H1 (cell line): ENCODE data around the gene CTNS. TPM values are rescaled to one million over a fixed set of nuclear protein-coding genes. Genes with fewer than 3 reads are reported as not detected.

ENCODE experiments used
- CTCF ChIA-PET: fragments of 300-600 bp; sonication (Branson Sonifier 250); formaldehyde crosslinking; loops from one replicate; lab custom pipeline; 2021; ENCODE audit not compliant: partially characterized antibody; lab: Charles Lee
- POLR2A ChIA-PET: fragments of 300-600 bp; sonication (Branson Sonifier 250); formaldehyde crosslinking; loops from one replicate; lab custom pipeline; 2021; ENCODE audit warnings: inconsistent platforms; ENCODE audit not compliant: partially characterized antibody; lab: Charles Lee
- DNase-seq, 2 experiments: peaks; one replicate each; pipeline versions ENCODE4 v3.0.0 to v3.0.0-alpha.2; 2010 to 2022; ENCODE audit warnings: low spot score in 2 of 2, low read depth in 1 of 2, mixed read lengths in 1 of 2
- FAIRE-seq: peaks from 2 replicates; lab custom pipeline; 2011; peaks lifted over from hg19 to GRCh38; lab: Jason Lieb, UNC
- H2AFZ ChIP-seq: 2 replicates; pipeline ENCODE4 v1.8.1; 2012; ENCODE audit warnings: low read length, inconsistent platforms
- H2AK5ac ChIP-seq: 2 replicates; pipeline ENCODE4 v1.6.1; 2013; ENCODE audit warnings: low read depth, low read length
- H2BK120ac ChIP-seq: replicated peaks from 2 replicates; pipeline ENCODE3; 2013; ENCODE audit warnings: low read depth, low read length, inconsistent platforms
- H2BK12ac ChIP-seq: 2 replicates; pipeline ENCODE4 v1.6.1; 2013; ENCODE audit warnings: low read depth, low read length
- H2BK15ac ChIP-seq: 2 replicates; pipeline ENCODE4 v1.6.1; 2013; ENCODE audit warnings: low read length
- H2BK20ac ChIP-seq: 2 replicates; pipeline ENCODE4 v1.6.1; 2013; ENCODE audit warnings: low read length
- H2BK5ac ChIP-seq: 2 replicates; pipeline ENCODE4 v1.6.1; 2013; ENCODE audit warnings: low read depth, low read length
- H3K14ac ChIP-seq: 2 replicates; pipeline ENCODE4 v1.6.1; 2013; ENCODE audit warnings: inconsistent platforms; ENCODE audit not compliant: insufficient read length
- H3K18ac ChIP-seq: 2 replicates; pipeline ENCODE4 v1.6.1; 2013; ENCODE audit warnings: low read length; ENCODE audit errors: extremely low read depth
- H3K23ac ChIP-seq: 2 replicates; pipeline ENCODE4 v1.6.1; 2013; ENCODE audit warnings: inconsistent platforms; ENCODE audit not compliant: insufficient read length
- H3K23me2 ChIP-seq: 2 replicates; pipeline ENCODE4 v1.6.1; 2013; ENCODE audit warnings: low read depth, low read length
- H3K27ac ChIP-seq: 2 replicates; pipeline ENCODE4 v1.6.1; 2011; ENCODE audit warnings: low read depth, low read length, inconsistent platforms
- H3K27me3 ChIP-seq, 4 experiments: replicated peaks in 1 of 4; 1 replicate in 1 of 4; 2 replicates in 3 of 4; pipeline versions ENCODE4 v1.6.1 to v1.8.1; 2011 to 2013; ENCODE audit warnings: low read length in 3 of 4, mild to moderate bottlenecking in 3 of 4, inconsistent platforms in 2 of 4, mixed read lengths in 2 of 4, moderate library complexity in 1 of 4; ENCODE audit not compliant: control insufficient read depth in 3 of 4, insufficient read depth in 3 of 4; ENCODE audit errors: extremely low read depth in 1 of 4
- H3K36me3 ChIP-seq, 4 experiments: 2 replicates each; pipeline versions ENCODE4 v1.6.1 to v1.8.1; 2011 to 2013; ENCODE audit warnings: mild to moderate bottlenecking in 4 of 4, low read length in 3 of 4, moderate library complexity in 2 of 4, control low read depth in 1 of 4, inconsistent platforms in 1 of 4; ENCODE audit not compliant: insufficient read depth in 4 of 4, control insufficient read depth in 2 of 4
- H3K4ac ChIP-seq: replicated peaks from 2 replicates; pipeline ENCODE3; 2013; ENCODE audit warnings: low read length, low read depth, mixed read lengths, inconsistent platforms; ENCODE audit not compliant: insufficient read length
- H3K4me1 ChIP-seq, 4 experiments: replicated peaks in 1 of 4; 1 replicate in 1 of 4; 2 replicates in 3 of 4; pipeline versions ENCODE4 v1.6.1 to v1.8.1; 2011 to 2013; ENCODE audit warnings: low read length in 3 of 4, inconsistent platforms in 2 of 4, mixed read lengths in 1 of 4; ENCODE audit not compliant: insufficient read depth in 4 of 4, control insufficient read depth in 3 of 4
- H3K4me2 ChIP-seq, 2 experiments: 2 replicates each; pipeline versions ENCODE4 v1.6.1 to v1.8.1; 2011 to 2013; ENCODE audit warnings: low read depth in 2 of 2, low read length in 2 of 2, control low read depth in 1 of 2, inconsistent platforms in 1 of 2, mild to moderate bottlenecking in 1 of 2; ENCODE audit not compliant: insufficient read depth in 1 of 2
- H3K4me3 ChIP-seq, 4 experiments: fragments of 200-600, 300-600 bp in 1 of 4; sonication (generic), shearing (Covaris generic), sonication (Bioruptor Twin) in 1 of 4; 2 replicates each; pipeline versions ENCODE4 v1.5.1 to v1.8.1; 2011 to 2016; ENCODE audit warnings: low read length in 4 of 4, low read depth in 3 of 4, control low read depth in 2 of 4, inconsistent platforms in 2 of 4, mild to moderate bottlenecking in 2 of 4, mixed read lengths in 1 of 4, moderate library complexity in 1 of 4; ENCODE audit not compliant: insufficient read depth in 2 of 4; ENCODE audit errors: extremely low read depth in 1 of 4
- H3K56ac ChIP-seq: replicated peaks from 2 replicates; pipeline ENCODE3; 2013; ENCODE audit warnings: low read depth, mild to moderate bottlenecking, mixed read lengths, low read length, inconsistent platforms; ENCODE audit not compliant: insufficient read length
- H3K79me1 ChIP-seq: 2 replicates; pipeline ENCODE4 v1.6.1; 2013; ENCODE audit warnings: low read depth, low read length, control low read depth
- H3K79me2 ChIP-seq, 2 experiments: 2 replicates each; pipeline versions ENCODE4 v1.6.1 to v1.8.1; 2012 to 2013; ENCODE audit warnings: low read length in 2 of 2, mild to moderate bottlenecking in 2 of 2, inconsistent platforms in 1 of 2; ENCODE audit not compliant: insufficient read depth in 2 of 2, control insufficient read depth in 1 of 2
- H3K9ac ChIP-seq, 4 experiments: replicated peaks in 1 of 4; 1 replicate in 1 of 4; 2 replicates in 3 of 4; pipeline versions ENCODE4 v1.6.1 to v1.8.1; 2011 to 2013; ENCODE audit warnings: low read depth in 3 of 4, low read length in 3 of 4, control low read depth in 2 of 4, mild to moderate bottlenecking in 2 of 4, moderate library complexity in 2 of 4, inconsistent platforms in 1 of 4; ENCODE audit errors: extremely low read depth in 1 of 4
- H3K9me3 ChIP-seq, 2 experiments: 2 replicates each; pipeline versions ENCODE4 v1.6.1 to v1.8.1; 2012 to 2013; ENCODE audit warnings: mild to moderate bottlenecking in 2 of 2, moderate library complexity in 2 of 2, control low read depth in 1 of 2, inconsistent platforms in 1 of 2, low read depth in 1 of 2, low read length in 1 of 2, mixed read lengths in 1 of 2; ENCODE audit not compliant: insufficient read depth in 2 of 2
- H4K20me1 ChIP-seq, 2 experiments: replicated peaks in 1 of 2; 2 replicates each; pipeline versions ENCODE3 to v1.8.1; 2011 to 2013; ENCODE audit warnings: inconsistent platforms in 2 of 2, low read length in 2 of 2, mild to moderate bottlenecking in 1 of 2; ENCODE audit not compliant: insufficient read depth in 2 of 2, control insufficient read depth in 1 of 2
- H4K5ac ChIP-seq: 2 replicates; pipeline ENCODE4 v1.6.1; 2013; ENCODE audit warnings: low read length, low read depth, mixed read lengths, inconsistent platforms; ENCODE audit not compliant: insufficient read length
- H4K8ac ChIP-seq: 2 replicates; pipeline ENCODE4 v1.8.0; 2013; ENCODE audit warnings: mild to moderate bottlenecking, moderate library complexity, low read length, inconsistent platforms; ENCODE audit not compliant: insufficient read depth; ENCODE audit errors: extremely low read depth
- H4K91ac ChIP-seq: replicated peaks from 2 replicates; pipeline ENCODE3; 2013; ENCODE audit warnings: low read length, mixed read lengths, inconsistent platforms; ENCODE audit not compliant: insufficient read length
- BACH1 ChIP-seq: IDR thresholded peaks from 2 replicates; pipeline ENCODE4 v1.6.1; 2012; ENCODE audit warnings: low read length, improper control_type of control experiment
- CHD1 ChIP-seq: IDR thresholded peaks from 2 replicates; pipeline ENCODE4 v1.6.1; 2012; ENCODE audit warnings: low read depth, low read length, improper control_type of control experiment
- E2F6 ChIP-seq: IDR thresholded peaks from 2 replicates; pipeline ENCODE4 v1.6.1; 2012; ENCODE audit warnings: inconsistent platforms
- GABPA ChIP-seq: IDR thresholded peaks from 2 replicates; pipeline ENCODE4 v1.6.1; 2011; ENCODE audit warnings: mild to moderate bottlenecking, low read length, moderate library complexity, borderline replicate concordance; ENCODE audit not compliant: insufficient read depth
- GTF2F1 ChIP-seq: IDR thresholded peaks from 2 replicates; pipeline ENCODE4 v1.6.1; 2012; ENCODE audit warnings: low read depth, low read length, improper control_type of control experiment, borderline replicate concordance
- HDAC2 ChIP-seq, 2 experiments: fragments of 300-600 bp in 1 of 2; sonication (generic) in 1 of 2; IDR thresholded peaks; 2 replicates each; pipeline ENCODE4 v1.6.1; 2011 to 2012; ENCODE audit warnings: low read depth in 2 of 2, low read length in 2 of 2, mild to moderate bottlenecking in 2 of 2, moderate library complexity in 2 of 2, borderline replicate concordance in 1 of 2, inconsistent platforms in 1 of 2
- KDM4A ChIP-seq: IDR thresholded peaks from one replicate; pipeline ENCODE4 v1.7.1; 2012; ENCODE audit warnings: low read depth, mild to moderate bottlenecking, moderate library complexity, low read length, inconsistent platforms; ENCODE audit not compliant: severe bottlenecking
- POU5F1 ChIP-seq: IDR thresholded peaks from 2 replicates; pipeline ENCODE4 v1.6.1; 2011; ENCODE audit warnings: low read depth, mild to moderate bottlenecking, low read length, moderate library complexity
- SIN3A ChIP-seq, 2 experiments: IDR thresholded peaks in 1 of 2; conservative IDR thresholded peaks in 1 of 2; 2 replicates each; pipeline ENCODE4 v1.6.1; 2011 to 2012; ENCODE audit warnings: low read length in 2 of 2, improper control_type of control experiment in 1 of 2, low read depth in 1 of 2, mild to moderate bottlenecking in 1 of 2
- SIRT6 ChIP-seq: IDR thresholded peaks from one replicate; pipeline ENCODE4 v1.7.1; 2012; ENCODE audit warnings: low read length, inconsistent platforms
- SP2 ChIP-seq: IDR thresholded peaks from 2 replicates; pipeline ENCODE4 v1.6.1; 2012; ENCODE audit warnings: mild to moderate bottlenecking, low read length, inconsistent platforms
- USF2 ChIP-seq: IDR thresholded peaks from 2 replicates; pipeline ENCODE4 v1.6.1; 2011; ENCODE audit warnings: low read length, improper control_type of control experiment
- WGBS, 2 experiments: shearing (Covaris generic) in 1 of 2; methylation state at CpG; one replicate each; pipeline versions ENCODE4 v1.1.6 to v1.1.7; 2013 to 2015; ENCODE audit warnings: low lambda C conversion rate in 2 of 2, mixed read lengths in 2 of 2, inconsistent platforms in 1 of 2, low coverage in 1 of 2, missing lambda C conversion rate in 1 of 2; ENCODE audit not compliant: insufficient replicate concordance in 2 of 2, insufficient coverage in 1 of 2, insufficient read length in 1 of 2; ENCODE audit errors: extremely low coverage in 1 of 2, missing lambda C conversion rate in 1 of 2; 5-methylcytosine and 5-hydroxymethylcytosine counted together
- polyA plus RNA-seq, 7 experiments: library from polyadenylated mRNA; depleted of rRNA in 3 of 7; stranded (reverse) in 5 of 7; unstranded in 2 of 7; fragments of >200 nt in 5 of 7; fragments of 200-250 nt in 2 of 7; gene quantifications; 1 replicate in 5 of 7; 2 replicates in 1 of 7; 4 replicates in 1 of 7; pipeline versions ENCODE4 v1.2.1 to v1.2.3, GENCODE V29; 2011 to 2013; ENCODE audit warnings: missing spikeins in 2 of 7, mixed read lengths in 2 of 7
- total RNA-seq: library from RNA; stranded (reverse); fragmentation: NEBNext Ultra II Directional; extraction: Animal tissue kit (Norgen Biotek cat#: 25700); gene quantifications from 2 replicates; pipeline ENCODE4 v1.2.1, GENCODE V29; 2021

CTNS gene
- total and polyA plus RNA-seq, 2 of the 8 experiments (the other 6 are each of a cell fraction or from before 2014, with no cell fraction given): 11.6 to 12.9 TPM

- H2AK5ac ChIP-seq: no peak overlapping the region
- H2BK20ac ChIP-seq: no peak overlapping the region
- H3K4me3 ChIP-seq: no peak overlapping the region
- H3K23ac ChIP-seq: no peak overlapping the region
- no peak overlapping the region for H4K91ac ChIP-seq
- DNase-seq (no peak), FAIRE-seq (no peak)
- CTCF ChIA-PET: interaction anchor here (0.7 to 3.3 kb wide), 5 partner anchors 10 to 43 kb away, joined by 3 to 29 read pairs (median 4); no protein-coding TSS in a partner anchor
- peaks cover 0 to 22% (median 13%) of the 10 kb centered on the region in 4 experiments; a peak in 6 of 7 replicates for H3K27me3 ChIP-seq
- peaks cover 0 to 8% of the 10 kb centered on the region in 2 experiments for H4K20me1 ChIP-seq
- H3K9ac ChIP-seq: no peak overlapping the region
- H2BK120ac ChIP-seq: no peak overlapping the region
- H2BK15ac ChIP-seq: no peak overlapping the region
- no peak overlapping the region for H3K56ac ChIP-seq
- 89% methylated on average over 4 of the region's 4 CpGs; no CpG with 5 or more reads in 1 of the 2 experiments for WGBS, 2 experiments
- H3K4me1 ChIP-seq: peaks cover 0 to 14% (median 8%) of the 10 kb centered on the region in 4 experiments; a peak in 5 of 7 replicates
- H4K8ac ChIP-seq: no peak overlapping the region
- H2AFZ ChIP-seq: no peak overlapping the region
- H2BK5ac ChIP-seq: no peak overlapping the region
- H2BK12ac ChIP-seq: no peak overlapping the region
- H3K23me2 ChIP-seq: peaks cover 9% of the 10 kb centered on the region; the same call in 1 of the 2 replicates
- no peak overlapping the region for H3K14ac ChIP-seq
- H4K5ac ChIP-seq: no peak overlapping the region
- no peak overlapping the region for H3K27ac ChIP-seq
- H3K18ac ChIP-seq: no peak overlapping the region
- no peaks in the 10 kb centered on the region for H3K9me3 ChIP-seq
- H3K79me2 ChIP-seq: no peaks in the 10 kb centered on the region
- H3K36me3 ChIP-seq: no peaks in the 10 kb centered on the region
- H3K4ac ChIP-seq: no peak overlapping the region
- POLR2A ChIA-PET: no interaction called here
- no peak overlapping the region for H3K4me2 ChIP-seq
- no peaks in the 10 kb centered on the region for H3K79me1 ChIP-seq
- no peak for TF ChIP-seq SP2
- no peak for TF ChIP-seq GTF2F1
- no peak for TF ChIP-seq KDM4A
- no peak for TF ChIP-seq SIRT6
- no peak for TF ChIP-seq GABPA
- no peak for TF ChIP-seq BACH1
- no peak for TF ChIP-seq SIN3A (conservative IDR thresholded peaks at IDR 0.05 in 1 of 2, IDR thresholded peaks at IDR 0.05 in 1 of 2; ENCODE audit: low read depth in 1 of 2, low read length in 2 of 2)
- no peak for TF ChIP-seq E2F6
- no peak for TF ChIP-seq CHD1
- TF ChIP-seq HDAC2 (IDR thresholded peaks at IDR 0.05; ENCODE audit: borderline replicate concordance in 1 of 2, low read depth in 2 of 2, low read length in 2 of 2): no peak
- TF ChIP-seq USF2: no peak
- TF ChIP-seq POU5F1: no peak
Measured at GRCh38 chr17:3693141-3693540, 56.6 kb downstream of the CTNS start.
